ENCODE data around the gene RRP1B. TPM values are rescaled to one million over a fixed set of nuclear protein-coding genes. Genes with fewer than 3 reads are reported as not detected.

RRP1B gene
- total and polyA plus RNA-seq, 2 donors (not counting 1 experiment from before 2014, with no cell fraction given): 6.0 to 22.4 TPM

GRCh38 chr21:43619856-43620255, 39.5 kb upstream of the RRP1B start:
- ChIA-PET CTCF (interaction anchor here (1.6 kb wide), 1 partner anchor 26 kb away, joined by 10 read pairs; no protein-coding TSS in a partner anchor), POLR2A (no interaction called here)
- Histone ChIP-seq H4K20me1 (ENCODE audit: control insufficient read depth, insufficient read depth, low read length, poor library complexity, severe bottlenecking) (no peaks in the 10 kb centered on the region), H3K9me3 (ENCODE audit: control extremely low read depth in 1 of 3, control insufficient read depth in 2 of 3, insufficient read depth in 1 of 3, low read length in 2 of 3) (peaks cover 0 to 14% (median 6%) of the 10 kb centered on the region in 3 donors), H3K4me1 (ENCODE audit: control insufficient read depth in 2 of 2, insufficient read depth in 2 of 2, low read length in 2 of 2) (peaks cover 5% of the 10 kb centered on the region in 2 donors), H3K27me3 (replicated peaks in 1 of 4; ENCODE audit: control extremely low read depth in 1 of 4, control insufficient read depth in 3 of 4, insufficient read depth in 4 of 4, low read length in 3 of 4) (no peaks in the 10 kb centered on the region), H3K4me3 (ENCODE audit: control extremely low read depth in 1 of 5, extremely low read depth in 1 of 5, insufficient read depth in 1 of 5, low read depth in 2 of 5, low read length in 4 of 5) (no peak overlapping the region), H3K4me2 (replicated peaks; ENCODE audit: low read depth, low read length, poor library complexity, severe bottlenecking) (no peak overlapping the region), H3K79me2 (ENCODE audit: control insufficient read depth, insufficient read depth, low read length) (no peaks in the 10 kb centered on the region), H2AFZ (ENCODE audit: insufficient read depth, low read depth, low read length, poor library complexity, severe bottlenecking) (no peak overlapping the region), H3K9ac (ENCODE audit: low read length) (no peak overlapping the region), H3K36me3 (replicated peaks in 1 of 2; ENCODE audit: control extremely low read depth in 1 of 2, control insufficient read depth in 1 of 2, extremely low read depth in 1 of 2, insufficient read depth in 2 of 2, low read length in 1 of 2) (no peaks in the 10 kb centered on the region), H3K27ac (ENCODE audit: low read length in 2 of 2) (no peak overlapping the region)
- intact Hi-C loops (cut with micrococcal nuclease): no loop called here
- H3K27me3 Mint-ChIP-seq: peaks cover 5% of the 10 kb centered on the region
- H3K4me3 Mint-ChIP-seq: no peak overlapping the region
- WGBS (ENCODE audit: insufficient coverage): 98% methylated on average over 4 of the region's 4 CpGs
- no peak overlapping the region for H3K27ac Mint-ChIP-seq
- peaks cover 8% of the 10 kb centered on the region for H3K9me3 Mint-ChIP-seq (ENCODE audit: insufficient read depth)
- H3K4me1 Mint-ChIP-seq: peaks cover 20% of the 10 kb centered on the region
- TF ChIP-seq, protein P1, sequence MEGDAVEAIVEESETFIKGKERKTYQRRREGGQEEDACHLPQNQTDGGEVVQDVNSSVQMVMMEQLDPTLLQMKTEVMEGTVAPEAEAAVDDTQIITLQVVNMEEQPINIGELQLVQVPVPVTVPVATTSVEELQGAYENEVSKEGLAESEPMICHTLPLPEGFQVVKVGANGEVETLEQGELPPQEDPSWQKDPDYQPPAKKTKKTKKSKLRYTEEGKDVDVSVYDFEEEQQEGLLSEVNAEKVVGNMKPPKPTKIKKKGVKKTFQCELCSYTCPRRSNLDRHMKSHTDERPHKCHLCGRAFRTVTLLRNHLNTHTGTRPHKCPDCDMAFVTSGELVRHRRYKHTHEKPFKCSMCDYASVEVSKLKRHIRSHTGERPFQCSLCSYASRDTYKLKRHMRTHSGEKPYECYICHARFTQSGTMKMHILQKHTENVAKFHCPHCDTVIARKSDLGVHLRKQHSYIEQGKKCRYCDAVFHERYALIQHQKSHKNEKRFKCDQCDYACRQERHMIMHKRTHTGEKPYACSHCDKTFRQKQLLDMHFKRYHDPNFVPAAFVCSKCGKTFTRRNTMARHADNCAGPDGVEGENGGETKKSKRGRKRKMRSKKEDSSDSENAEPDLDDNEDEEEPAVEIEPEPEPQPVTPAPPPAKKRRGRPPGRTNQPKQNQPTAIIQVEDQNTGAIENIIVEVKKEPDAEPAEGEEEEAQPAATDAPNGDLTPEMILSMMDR (IDR thresholded peaks at IDR 0.05): no peak
- no peak for TF ChIP-seq EZH2 (IDR thresholded peaks at IDR 0.05; ENCODE audit: borderline replicate concordance, insufficient read depth, low read depth, low read length, poor library complexity, severe bottlenecking)
- ATAC-seq (ENCODE audit: low read depth) (no peak), DNase-seq (no peak)

- Mint-ChIP-seq H3K4me1 (peaks cover 20% of the 10 kb centered on the region), H3K27me3 (peaks cover 11% of the 10 kb centered on the region), H3K4me3 (no peak overlapping the region), H3K27ac (no peak overlapping the region), H3K9me3 (ENCODE audit: insufficient read depth) (peaks cover 8% of the 10 kb centered on the region)
- Histone ChIP-seq H3K9me3 (ENCODE audit: control extremely low read depth in 1 of 3, control insufficient read depth in 2 of 3, insufficient read depth in 1 of 3, low read length in 2 of 3) (peaks cover 0 to 14% (median 6%) of the 10 kb centered on the region in 3 donors), H3K9ac (ENCODE audit: low read length) (no peak overlapping the region), H3K79me2 (ENCODE audit: control insufficient read depth, insufficient read depth, low read length) (no peaks in the 10 kb centered on the region), H3K27me3 (replicated peaks in 1 of 4; ENCODE audit: control extremely low read depth in 1 of 4, control insufficient read depth in 3 of 4, insufficient read depth in 4 of 4, low read length in 3 of 4) (no peaks in the 10 kb centered on the region), H2AFZ (ENCODE audit: insufficient read depth, low read depth, low read length, poor library complexity, severe bottlenecking) (no peak overlapping the region), H3K36me3 (replicated peaks in 1 of 2; ENCODE audit: control extremely low read depth in 1 of 2, control insufficient read depth in 1 of 2, extremely low read depth in 1 of 2, insufficient read depth in 2 of 2, low read length in 1 of 2) (no peaks in the 10 kb centered on the region), H3K4me2 (replicated peaks; ENCODE audit: low read depth, low read length, poor library complexity, severe bottlenecking) (no peak overlapping the region), H4K20me1 (ENCODE audit: control insufficient read depth, insufficient read depth, low read length, poor library complexity, severe bottlenecking) (no peaks in the 10 kb centered on the region), H3K4me3 (ENCODE audit: control extremely low read depth in 1 of 5, extremely low read depth in 1 of 5, insufficient read depth in 1 of 5, low read depth in 2 of 5, low read length in 4 of 5) (no peak overlapping the region), H3K27ac (ENCODE audit: low read length in 2 of 2) (no peak overlapping the region), H3K4me1 (ENCODE audit: control insufficient read depth in 2 of 2, insufficient read depth in 2 of 2, low read length in 2 of 2) (peaks cover 5% of the 10 kb centered on the region in 2 donors)
- WGBS (ENCODE audit: insufficient coverage): 88% methylated on average over 1 of the region's 2 CpGs
- intact Hi-C loops (cut with micrococcal nuclease): no loop called here
- no peak for DNase-seq
- ChIA-PET POLR2A (no interaction called here), CTCF (no interaction called here)
- no peak for ATAC-seq (ENCODE audit: low read depth)
- no peak for TF ChIP-seq EZH2 (IDR thresholded peaks at IDR 0.05; ENCODE audit: borderline replicate concordance, insufficient read depth, low read depth, low read length, poor library complexity, severe bottlenecking)
- TF ChIP-seq, protein P1 (IDR thresholded peaks at IDR 0.05): no peak
Measured at GRCh38 chr21:43622796-43623195, 36.6 kb upstream of the RRP1B start.

All from B cell (primary cell).